Stimulated activated CD4-positive, alpha-beta T cell treated with anti-CD3 and anti-CD28 coated beads, Interleukin-2, amount 100 ng/mL, for 4 hours (primary cell): Measurements from ENCODE around the gene ACSS1.

Experiments used
- DNase-seq: peaks from one replicate; pipeline ENCODE4 v3.0.0-alpha.2; 2020; ENCODE audit warnings: low read depth

The ACSS1 gene

GRCh38 chr20:25078662-25079061 lies 20.7 kb upstream of the ACSS1 start:
- no peak for DNase-seq

DNA sequence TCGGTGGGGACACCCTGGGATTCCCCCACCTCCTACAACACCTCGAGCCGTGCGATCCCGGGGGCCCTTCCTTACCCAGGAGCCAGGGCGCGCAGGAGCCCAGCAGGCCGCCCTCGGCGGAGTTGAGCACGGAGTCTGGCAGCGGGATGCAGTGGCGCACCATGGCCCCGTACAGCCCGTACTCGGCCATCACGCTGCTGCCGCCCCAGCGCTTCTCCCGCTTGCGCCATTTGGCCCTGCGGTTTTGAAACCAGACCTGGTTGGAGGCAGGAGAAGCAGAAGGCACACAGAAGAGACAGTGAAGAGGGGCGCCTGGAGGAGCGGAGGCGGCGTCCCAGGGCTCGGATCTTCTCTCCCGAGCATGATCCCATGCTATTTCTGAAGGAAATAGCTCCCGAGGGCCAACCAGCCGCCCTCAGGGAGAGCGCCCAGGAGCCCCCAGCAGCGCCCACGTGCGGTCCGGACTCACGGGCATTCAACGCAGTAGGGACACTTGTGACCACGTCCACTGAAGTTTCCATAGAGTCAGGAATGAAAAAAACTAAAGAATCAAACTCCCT lies 19.8 kb upstream of the ACSS1 start:
- DNase-seq = no peak

DNA sequence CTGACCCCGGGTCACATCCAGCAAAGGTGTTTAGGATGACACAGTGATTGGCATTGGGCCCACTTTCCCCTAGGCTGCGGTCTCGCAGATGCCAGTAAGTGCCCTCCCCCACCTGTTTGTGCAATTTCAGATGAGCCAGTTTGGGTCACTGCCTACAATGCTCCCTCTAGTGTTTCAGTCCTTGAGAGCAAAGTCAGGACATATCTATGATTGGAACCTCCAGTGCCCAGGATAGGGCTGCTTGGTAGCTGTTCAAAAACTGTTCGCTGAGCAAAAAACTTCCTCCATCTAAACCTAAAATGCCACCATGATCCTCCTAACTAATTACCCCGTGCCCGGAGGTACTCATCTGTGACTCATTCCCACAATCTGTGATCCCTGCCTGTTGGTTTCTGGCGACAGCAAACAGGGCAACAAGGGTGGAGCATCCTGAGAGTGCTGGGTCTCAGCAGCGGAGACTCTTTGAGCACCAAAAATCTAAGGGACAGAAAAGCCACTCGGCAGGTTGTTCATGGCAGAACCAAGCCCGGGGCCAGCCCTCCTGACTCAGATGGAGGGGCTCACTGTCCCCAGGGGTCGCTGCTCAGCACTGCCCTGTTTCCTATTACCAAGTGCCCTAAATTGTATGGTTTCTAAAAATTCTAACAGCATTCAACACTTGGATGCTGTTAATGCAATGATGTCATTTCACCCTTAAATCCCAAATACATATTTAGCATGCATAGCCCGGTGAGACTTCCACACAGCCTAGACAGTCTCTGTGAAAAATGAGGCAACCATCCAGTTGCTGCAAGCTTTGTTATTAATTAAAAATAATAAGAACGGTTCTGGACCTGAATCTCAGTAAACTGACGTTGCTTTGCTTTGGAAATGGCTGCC lies 19.0 kb upstream of the ACSS1 start:
- no peak for DNase-seq

GRCh38 chr20:25076201-25076600 lies 18.3 kb upstream of the ACSS1 start:
- DNase-seq = no peak

DNA sequence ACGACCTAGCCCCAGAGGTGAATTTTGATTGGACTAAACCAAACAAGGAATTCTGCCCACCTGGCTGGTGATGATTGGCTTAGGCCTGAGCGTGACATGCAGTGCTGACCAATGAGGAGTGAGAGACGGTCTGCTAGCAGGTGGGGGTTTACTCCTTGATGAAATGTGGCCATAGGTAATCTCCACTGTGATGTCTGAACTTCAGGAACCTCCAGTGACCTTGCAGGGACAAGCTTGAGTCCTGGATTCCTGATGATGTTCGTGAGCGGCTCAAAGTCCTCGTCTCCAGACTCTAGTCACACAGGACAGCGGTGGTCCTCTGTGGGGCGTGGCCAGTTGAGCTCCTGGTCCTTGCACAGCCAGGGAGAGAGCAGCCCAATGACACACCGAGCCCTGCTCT lies 15.6 kb upstream of the ACSS1 start:
- no peak for DNase-seq

- no peak for DNase-seq
Measured at GRCh38 chr20:25072226-25072811, 14.4 kb upstream of the ACSS1 start.

DNA sequence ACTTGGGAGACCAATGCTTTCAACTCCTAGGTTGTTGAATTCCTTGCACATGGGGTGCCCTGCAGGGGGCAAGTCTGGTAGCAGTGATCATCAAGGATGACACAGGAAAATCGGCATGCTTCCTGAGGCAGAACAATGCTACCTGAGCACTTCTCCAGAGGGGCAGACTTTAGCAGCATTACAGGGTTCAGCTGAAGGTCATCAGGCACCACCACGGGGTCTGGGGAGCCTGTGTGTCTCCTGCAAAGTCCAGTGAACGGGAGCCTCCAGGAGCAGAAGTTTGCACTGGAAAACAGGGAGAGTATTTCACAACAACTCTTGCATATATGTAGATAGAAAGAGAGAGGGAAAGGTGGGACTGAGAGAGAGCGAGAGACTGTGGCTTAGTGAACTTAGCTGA lies 13.8 kb upstream of the ACSS1 start:
- no peak for DNase-seq

DNA sequence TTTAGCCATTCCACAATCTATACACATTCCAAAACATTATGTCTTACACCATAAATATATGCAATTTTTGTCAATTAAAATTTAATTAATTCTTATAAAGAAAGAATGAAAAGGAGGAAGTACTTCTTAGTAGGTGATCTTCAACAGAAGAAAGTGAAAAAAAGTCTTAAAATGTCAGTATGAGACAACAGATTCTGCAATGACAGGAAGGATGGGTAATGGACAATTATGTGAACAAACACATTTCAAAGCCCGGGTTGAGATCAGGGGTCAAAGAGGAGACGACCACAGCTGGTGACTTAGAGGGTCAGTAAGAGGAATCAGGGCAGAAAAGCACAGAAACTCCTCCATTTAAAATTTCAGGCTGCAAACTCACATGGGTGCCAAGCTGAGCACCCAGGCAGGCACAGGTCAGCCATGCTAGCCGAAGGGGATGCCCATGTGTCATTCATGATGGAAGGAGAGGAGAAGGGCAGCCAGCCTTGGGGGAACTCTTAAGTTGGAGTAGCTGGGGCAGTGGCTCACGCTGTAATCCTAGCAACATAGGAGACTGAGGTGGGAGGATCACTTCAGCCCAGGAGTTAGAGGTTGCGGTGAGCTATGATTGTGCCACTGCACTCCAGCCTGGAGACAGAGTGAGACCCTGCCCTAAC lies 13.0 kb upstream of the ACSS1 start:
- DNase-seq = no peak

DNA sequence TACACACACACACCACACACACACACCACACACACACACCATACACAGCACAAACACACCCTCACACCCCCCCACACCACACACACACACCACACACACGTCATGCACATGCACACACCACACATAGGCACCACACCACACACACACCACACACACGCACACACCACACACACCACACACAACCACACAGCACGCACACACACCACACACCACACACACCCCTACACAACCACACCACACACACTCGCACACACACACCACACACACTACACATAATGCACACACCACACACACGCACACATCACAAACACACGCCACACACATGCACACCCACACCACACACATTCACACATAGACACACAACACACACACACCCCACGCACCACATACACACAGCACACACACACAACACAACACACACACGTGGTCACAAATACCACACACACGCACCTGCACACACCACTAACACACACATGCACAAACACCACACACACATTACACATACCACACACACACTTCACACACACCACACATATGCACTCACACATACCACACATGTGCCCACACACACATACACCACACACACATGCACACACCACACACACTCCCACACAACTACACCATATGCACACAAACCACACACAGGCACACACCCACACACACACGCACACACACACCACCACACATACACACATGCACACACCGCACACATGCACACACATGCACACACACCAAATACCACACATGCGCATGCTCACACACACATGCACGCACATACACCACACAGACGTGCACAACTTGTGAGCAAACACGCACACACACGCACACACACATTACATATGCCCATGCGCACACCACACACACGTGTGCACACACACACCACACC lies 9.4 kb upstream of the ACSS1 start:
- no peak for DNase-seq

DNA sequence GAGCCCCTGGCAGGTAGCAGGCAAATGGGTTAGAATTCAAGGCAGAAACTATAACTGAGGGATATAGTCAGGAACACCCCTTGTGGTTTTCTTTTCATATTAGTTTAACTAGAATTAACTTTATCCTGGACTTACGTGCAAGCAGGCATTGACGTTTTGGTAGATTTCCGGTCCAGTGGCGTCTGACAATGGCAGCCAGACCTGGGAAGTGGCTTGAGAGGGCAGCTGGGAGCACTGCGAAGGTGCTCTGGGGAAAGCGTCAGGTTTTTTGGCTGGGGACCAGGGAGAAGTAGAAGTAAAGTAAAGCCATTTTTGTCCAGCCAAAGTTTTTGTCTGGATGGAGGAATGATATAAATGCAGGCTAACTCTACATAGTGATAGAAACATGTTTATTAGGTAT lies 8.4 kb upstream of the ACSS1 start:
- no peak for DNase-seq

- peak; percentile 50 for DNase-seq
Measured at GRCh38 chr20:25065625-25066338, 7.8 kb upstream of the ACSS1 start.

- no peak for DNase-seq
Measured at GRCh38 chr20:25065072-25065624, 7.2 kb upstream of the ACSS1 start.

- no peak for DNase-seq
Measured at GRCh38 chr20:25064561-25065071, 6.7 kb upstream of the ACSS1 start.

- DNase-seq = no peak
Measured at GRCh38 chr20:25063981-25064380, 6.0 kb upstream of the ACSS1 start.

GRCh38 chr20:25063546-25063945 lies 5.6 kb upstream of the ACSS1 start:
- DNase-seq = no peak

DNA sequence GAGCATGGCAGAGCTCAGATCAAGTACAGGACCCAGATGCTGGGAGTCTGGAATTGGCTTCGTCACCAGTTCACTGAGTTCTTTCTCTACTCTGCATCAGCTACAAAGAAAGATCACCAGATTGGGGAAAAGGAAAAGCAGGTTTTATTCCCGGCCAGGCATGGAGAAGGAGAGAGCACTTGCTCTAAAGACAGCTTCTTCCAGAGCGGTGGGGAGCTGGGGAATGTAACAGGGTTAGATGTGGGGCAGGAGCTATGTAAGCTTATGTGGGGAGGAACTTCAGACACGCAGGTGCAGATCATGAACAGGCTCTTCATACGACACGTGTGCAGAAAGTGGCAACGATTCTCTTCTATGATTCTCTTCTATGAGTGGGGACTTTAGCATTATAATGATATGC lies 4.9 kb upstream of the ACSS1 start:
- no peak for DNase-seq

- DNase-seq = no peak
Measured at GRCh38 chr20:25061821-25062530, 4.0 kb upstream of the ACSS1 start.

DNA sequence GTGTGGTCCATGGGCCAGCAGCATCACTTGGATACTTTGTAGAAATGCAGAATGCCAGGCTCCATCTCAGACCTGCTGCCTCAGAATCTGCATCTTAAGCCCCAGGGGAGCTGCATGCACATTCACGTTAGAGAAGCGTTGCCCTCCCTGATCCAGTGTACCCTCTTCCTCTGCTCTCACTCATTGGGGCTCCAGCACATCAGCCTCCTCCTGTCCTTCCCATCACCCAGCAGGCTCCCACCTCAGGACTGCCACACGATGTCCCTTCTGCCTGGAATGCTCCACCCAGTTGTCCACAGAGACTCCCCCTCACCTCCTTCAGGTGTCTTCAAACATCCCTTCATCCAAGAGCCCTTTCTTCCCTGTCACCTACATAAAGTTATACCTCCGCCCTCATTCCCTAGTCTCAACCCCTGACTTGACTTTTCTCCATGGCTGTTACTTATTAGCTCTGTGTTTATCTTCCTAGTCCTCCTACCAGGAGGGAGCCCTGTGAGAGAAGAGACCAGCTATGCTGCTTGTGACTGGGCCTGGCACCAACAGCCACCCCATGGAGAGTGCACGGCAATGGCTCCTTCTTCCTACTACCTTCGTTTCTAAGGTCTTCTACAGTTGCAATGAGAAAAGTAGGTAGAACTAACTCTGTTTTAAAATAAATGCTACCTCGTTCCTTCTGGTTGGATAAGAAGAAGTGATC lies 3.3 kb upstream of the ACSS1 start:
- DNase-seq = no peak

DNA sequence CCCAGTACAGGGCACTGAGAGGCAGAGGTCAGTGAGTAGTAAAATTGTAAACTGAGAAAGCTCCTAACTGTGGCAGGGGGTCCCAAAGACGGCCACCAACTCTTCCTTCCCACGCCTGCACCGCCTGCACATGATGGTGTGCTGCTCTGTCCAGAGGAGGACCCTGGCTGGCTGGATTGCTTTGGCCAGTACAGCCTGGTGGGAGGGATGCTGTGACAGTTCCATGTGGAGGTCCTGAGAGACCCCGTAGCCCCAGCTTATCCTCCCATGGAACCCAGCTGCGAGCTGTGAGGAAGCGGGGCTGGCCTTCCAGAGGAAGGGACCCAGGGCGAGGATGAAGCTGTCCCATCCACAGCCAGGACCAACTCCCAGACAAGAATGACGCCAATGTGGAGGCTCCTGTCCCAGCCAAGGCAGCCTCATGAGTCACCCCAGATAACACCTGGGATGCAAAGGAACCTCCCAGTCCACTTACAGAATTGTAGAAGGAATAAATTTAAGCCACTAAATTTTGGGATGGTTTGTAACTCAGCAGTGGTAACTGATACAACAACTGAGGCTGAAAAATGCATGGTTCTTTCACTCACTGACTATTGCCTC lies 2.0 kb upstream of the ACSS1 start:
- no peak for DNase-seq
